ENCODE data around the gene RND3. TPM values are rescaled to one million over a fixed set of nuclear protein-coding genes. Genes with fewer than 3 reads are reported as not detected.

RND3 gene
- polyA plus RNA-seq, 2 of the 4 experiments (the other 2 are of a cell fraction): 56.8 to 137 TPM

- no peak for TF ChIP-seq RNF2 (IDR thresholded peaks at IDR 0.05; ENCODE audit: borderline replicate concordance, low read depth)
- 0 out of 2 replicates have a peak, but pooled peaks have one; percentile 15 for TF ChIP-seq RARB (CRISPR knock-in tag; IDR thresholded peaks at IDR 0.05)
Measured at GRCh38 chr2:150466741-150467620, 20.5 kb downstream of the RND3 start (continued).

GRCh38 chr2:150465703-150466569, 21.5 kb downstream of the RND3 start:
- peaks cover 53% of the 10 kb centered on the region for H3K4me1 ChIP-seq
- ATAC-seq: peak; percentile 57 to 59
- peak overlapping the region; percentile 7 to 24; a peak in 2 of 6 replicates for H3K27ac ChIP-seq

DNA sequence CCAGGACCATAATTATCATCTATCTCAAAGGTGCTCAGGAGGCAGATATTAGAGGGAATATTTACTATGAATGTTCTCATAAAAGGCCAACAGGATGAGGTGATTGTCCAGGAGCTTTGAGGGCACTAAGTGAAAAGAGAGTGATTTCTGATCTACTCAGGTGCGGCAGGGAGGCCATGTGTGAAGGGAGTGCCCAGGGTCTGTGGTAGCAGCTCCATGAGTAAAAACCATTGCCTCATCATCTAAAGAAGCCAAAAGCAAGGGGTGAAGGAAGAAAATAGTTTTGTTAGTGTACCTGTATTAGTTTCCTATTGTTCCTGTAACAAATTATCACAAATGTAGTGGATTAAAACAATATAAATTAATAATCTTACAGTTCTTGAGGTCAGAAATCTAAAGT, 22.5 kb downstream of the RND3 start:
- peak overlapping the region in 1 of 2 experiments; percentile 25; a peak in 1 of 6 replicates for H3K27ac ChIP-seq
- ATAC-seq (peak in 1 of 2 experiments; percentile 2; a peak in 1 of 6 replicates), DNase-seq (ENCODE audit: low read depth in 1 of 2, low spot score in 1 of 2) (no peak), FAIRE-seq (no peak)
- ChIA-PET POLR2A (no interaction called here), CTCF (no interaction called here)
- no peak overlapping the region for H3K4me3 ChIP-seq
- TF ChIP-seq CBX2 (IDR thresholded peaks at IDR 0.05; ENCODE audit: borderline replicate concordance, low read depth): no peak
- TF ChIP-seq GATA3 (IDR thresholded peaks at IDR 0.05; ENCODE audit: borderline replicate concordance): no peak
- no peak for TF ChIP-seq SREBF2 (IDR thresholded peaks at IDR 0.05)
- H3K9me3 ChIP-seq: no peaks in the 10 kb centered on the region
- H3K4me2 ChIP-seq: no peak overlapping the region
- peaks cover 44% of the 10 kb centered on the region for H3K4me1 ChIP-seq
- 92% methylated on average over 1 of the region's 1 CpG for WGBS (ENCODE audit: missing lambda C conversion rate)

More at GRCh38 chr2:150465703-150466569, 21.5 kb downstream of the RND3 start:
- ChIA-PET CTCF (interaction anchor here (0.7 kb wide), 2 partner anchors 769 to 868 kb away, joined by 3 read pairs; no protein-coding TSS in a partner anchor), POLR2A (interaction anchor here (1.1 kb wide), 1 partner anchor 13 kb away, joined by 3 read pairs; no protein-coding TSS in a partner anchor)
- DNase-seq (ENCODE audit: low read depth in 1 of 2, low spot score in 1 of 2) (no peak), FAIRE-seq (no peak)
- TF ChIP-seq FOSB (CRISPR knock-in tag; IDR thresholded peaks at IDR 0.05) (no peak), GATA3 (IDR thresholded peaks at IDR 0.05; ENCODE audit: borderline replicate concordance) (0 out of 2 replicates have a peak, but pooled peaks have one; percentile 1), JUN (IDR thresholded peaks at IDR 0.05) (peak; percentile 8 to 25; a peak in 1 of 5 replicates)
- no peaks in the 10 kb centered on the region for H3K9me3 ChIP-seq
- H3K4me2 ChIP-seq: peak overlapping the region; percentile 22; the same call in 2 of the 3 replicates
- WGBS (ENCODE audit: missing lambda C conversion rate): 90% methylated on average over 4 of the region's 4 CpGs
- no peak overlapping the region for H3K4me3 ChIP-seq

GRCh38 chr2:150464270-150464669, 23.2 kb downstream of the RND3 start:
- H3K4me3 ChIP-seq: no peak overlapping the region
- H3K4me2 ChIP-seq: no peak overlapping the region
- WGBS (ENCODE audit: missing lambda C conversion rate): 85% methylated on average over 1 of the region's 1 CpG
- ATAC-seq (no peak), DNase-seq (ENCODE audit: low read depth in 1 of 2, low spot score in 1 of 2) (no peak), FAIRE-seq (no peak)
- ChIA-PET CTCF (no interaction called here), POLR2A (no interaction called here)
- H3K27ac ChIP-seq: no peak overlapping the region; a peak in 1 of 6 replicates
- H3K4me1 ChIP-seq: peaks cover 37% of the 10 kb centered on the region
- H3K9me3 ChIP-seq: no peaks in the 10 kb centered on the region
- TF ChIP-seq CHD4 (IDR thresholded peaks at IDR 0.05; ENCODE audit: borderline replicate concordance) (no peak), RCOR1 (IDR thresholded peaks at IDR 0.05; ENCODE audit: low read depth, low read length) (no peak), KDM5A (IDR thresholded peaks at IDR 0.05) (no peak)

- FAIRE-seq (no peak), ATAC-seq (no peak), DNase-seq (ENCODE audit: low read depth in 1 of 2, low spot score in 1 of 2) (no peak)
- no peak for TF ChIP-seq CHD2 (IDR thresholded peaks at IDR 0.05; ENCODE audit: low read length, partially characterized antibody)
- 81% methylated on average over 2 of the region's 2 CpGs for WGBS (ENCODE audit: missing lambda C conversion rate)
- no peak overlapping the region for H3K27ac ChIP-seq
- H3K4me2 ChIP-seq: no peak overlapping the region
- H3K9me3 ChIP-seq: no peaks in the 10 kb centered on the region
- peaks cover 22% of the 10 kb centered on the region for H3K4me1 ChIP-seq
- POLR2A ChIA-PET: no interaction called here
- CTCF ChIA-PET: no interaction called here
- no peak overlapping the region for H3K4me3 ChIP-seq
Measured at GRCh38 chr2:150462770-150463169, 24.7 kb downstream of the RND3 start.

DNA sequence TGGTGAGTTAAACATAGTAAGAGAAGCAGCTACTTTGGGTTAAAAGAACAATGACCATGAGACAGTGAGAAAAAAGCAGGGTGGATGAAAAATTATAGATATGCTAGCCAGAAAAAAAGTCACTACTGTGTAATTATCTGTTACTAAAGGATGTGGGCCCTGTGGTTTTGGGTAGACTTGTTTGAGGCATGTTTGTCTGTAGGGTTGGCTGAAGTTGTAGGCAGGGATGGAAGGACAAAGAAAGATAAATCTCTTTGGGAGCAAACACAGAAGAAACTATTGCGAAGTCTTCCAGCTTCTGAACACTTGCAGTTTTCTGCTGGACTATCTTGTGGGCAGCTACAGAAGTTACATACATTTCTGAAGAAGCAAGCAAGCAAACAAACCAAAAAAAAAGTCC, 28.2 kb downstream of the RND3 start:
- ChIA-PET POLR2A (no interaction called here), CTCF (interaction anchor here (0.6 kb wide), 1 partner anchor 123 kb away, joined by 3 read pairs; no protein-coding TSS in a partner anchor)
- TF ChIP-seq HMGXB4 (CRISPR knock-in tag; IDR thresholded peaks at IDR 0.05; ENCODE audit: borderline replicate concordance): no peak
- no peak overlapping the region for H3K27ac ChIP-seq
- no peak overlapping the region for H3K4me3 ChIP-seq
- no peaks in the 10 kb centered on the region for H3K9me3 ChIP-seq
- no peak overlapping the region for H3K4me2 ChIP-seq
- FAIRE-seq (no peak), DNase-seq (ENCODE audit: low read depth in 1 of 2, low spot score in 1 of 2) (no peak), ATAC-seq (no peak)
- H3K4me1 ChIP-seq: no peaks in the 10 kb centered on the region
- WGBS (ENCODE audit: missing lambda C conversion rate): 89% methylated on average over 1 of the region's 1 CpG
